GM18526 (cell line): ENCODE results near the gene PDLIM4.

ENCODE experiments used
- POLR2A ChIP-seq: IDR thresholded peaks from 3 replicates; pipeline ENCODE4 v1.6.1; 2011; ENCODE audit not compliant: insufficient read length; ENCODE audit errors: extremely low read depth

The PDLIM4 gene

GRCh38 chr5:132277971-132278853 lies 20.7 kb downstream of the PDLIM4 start:
- no peak for TF ChIP-seq POLR2A

DNA sequence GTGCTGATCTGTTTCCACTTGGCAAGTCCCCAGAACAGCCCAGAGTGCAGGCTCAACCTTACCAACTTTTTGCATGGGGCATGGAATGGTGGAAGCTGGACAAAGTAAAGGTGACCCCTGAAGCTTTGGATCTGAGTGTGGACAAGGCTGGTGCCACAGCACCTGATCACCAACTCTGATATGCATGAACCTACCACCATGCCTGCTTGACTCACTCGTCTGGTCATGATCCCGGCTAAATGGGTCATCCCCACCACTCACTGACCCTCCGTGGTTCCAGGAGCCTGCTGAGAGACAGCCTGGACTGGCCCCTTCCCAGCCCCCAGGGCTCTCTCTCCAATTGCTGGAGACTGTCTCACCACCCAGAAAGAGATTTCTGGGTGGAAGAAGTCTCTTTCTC lies 22.3 kb downstream of the PDLIM4 start:
- no peak for TF ChIP-seq POLR2A

- no peak for TF ChIP-seq POLR2A
Observed at GRCh38 chr5:132280371-132281240, 23.1 kb downstream of the PDLIM4 start.

DNA sequence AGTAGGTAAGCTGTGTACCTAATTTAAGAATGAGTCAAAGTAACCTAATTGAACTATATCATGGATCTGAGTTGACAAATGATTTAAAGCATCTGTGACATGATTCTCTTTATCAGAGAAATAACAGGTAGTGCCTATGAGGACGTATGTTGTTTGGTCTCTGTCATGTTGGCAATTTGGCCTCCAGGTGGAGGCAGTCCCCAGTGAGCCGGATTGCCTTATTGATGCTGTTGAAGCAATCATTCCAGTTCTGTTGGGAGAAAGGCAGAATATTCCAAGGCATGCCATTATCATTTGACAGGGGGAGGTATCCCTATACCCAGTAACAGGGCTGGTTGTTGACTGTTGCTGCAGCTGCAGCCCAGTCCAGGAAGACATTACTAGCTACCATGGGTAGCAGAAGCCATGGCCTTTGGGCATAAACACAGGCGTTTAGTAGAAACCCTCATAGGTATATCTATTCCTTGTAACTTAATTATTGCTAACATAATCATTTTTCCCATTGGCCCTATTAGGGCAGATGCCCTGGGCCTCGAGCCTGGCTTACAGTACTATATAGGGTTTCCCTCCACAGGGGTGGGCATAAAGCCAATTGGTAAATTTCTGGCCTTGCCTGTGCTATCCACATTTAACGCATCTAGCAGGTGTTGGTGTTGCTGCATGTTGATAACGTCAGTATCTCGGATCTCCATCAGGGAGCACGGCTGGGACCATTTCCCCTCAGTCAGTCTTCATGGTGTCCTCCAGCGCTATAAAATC lies 24.5 kb downstream of the PDLIM4 start:
- TF ChIP-seq POLR2A: no peak

GRCh38 chr5:132283423-132284043 lies 26.0 kb downstream of the PDLIM4 start:
- no peak for TF ChIP-seq POLR2A

GRCh38 chr5:132289097-132289496 lies 31.6 kb downstream of the PDLIM4 start:
- TF ChIP-seq POLR2A: no peak

DNA sequence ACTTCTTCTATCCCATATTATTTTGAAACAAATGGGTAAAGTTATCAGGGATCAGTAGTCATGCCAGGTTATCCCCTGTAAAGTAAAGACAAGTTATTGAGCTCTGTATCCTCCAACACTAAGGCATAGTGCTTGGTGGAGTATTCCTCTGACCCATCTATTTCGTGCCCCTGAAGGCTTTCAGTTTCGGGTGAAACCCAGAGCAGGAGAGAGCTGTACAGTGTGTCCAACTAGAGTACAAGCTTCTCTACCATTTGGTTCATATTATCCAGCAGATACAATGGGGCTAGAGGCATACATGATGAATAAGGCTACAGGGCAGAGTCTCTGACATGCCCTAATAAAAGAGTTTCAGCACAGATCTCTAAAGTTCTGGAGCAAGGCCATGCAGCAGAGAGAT lies 33.5 kb downstream of the PDLIM4 start:
- TF ChIP-seq POLR2A: no peak

GRCh38 chr5:132293066-132293991 lies 35.8 kb downstream of the PDLIM4 start:
- TF ChIP-seq POLR2A: peak; percentile 24

DNA sequence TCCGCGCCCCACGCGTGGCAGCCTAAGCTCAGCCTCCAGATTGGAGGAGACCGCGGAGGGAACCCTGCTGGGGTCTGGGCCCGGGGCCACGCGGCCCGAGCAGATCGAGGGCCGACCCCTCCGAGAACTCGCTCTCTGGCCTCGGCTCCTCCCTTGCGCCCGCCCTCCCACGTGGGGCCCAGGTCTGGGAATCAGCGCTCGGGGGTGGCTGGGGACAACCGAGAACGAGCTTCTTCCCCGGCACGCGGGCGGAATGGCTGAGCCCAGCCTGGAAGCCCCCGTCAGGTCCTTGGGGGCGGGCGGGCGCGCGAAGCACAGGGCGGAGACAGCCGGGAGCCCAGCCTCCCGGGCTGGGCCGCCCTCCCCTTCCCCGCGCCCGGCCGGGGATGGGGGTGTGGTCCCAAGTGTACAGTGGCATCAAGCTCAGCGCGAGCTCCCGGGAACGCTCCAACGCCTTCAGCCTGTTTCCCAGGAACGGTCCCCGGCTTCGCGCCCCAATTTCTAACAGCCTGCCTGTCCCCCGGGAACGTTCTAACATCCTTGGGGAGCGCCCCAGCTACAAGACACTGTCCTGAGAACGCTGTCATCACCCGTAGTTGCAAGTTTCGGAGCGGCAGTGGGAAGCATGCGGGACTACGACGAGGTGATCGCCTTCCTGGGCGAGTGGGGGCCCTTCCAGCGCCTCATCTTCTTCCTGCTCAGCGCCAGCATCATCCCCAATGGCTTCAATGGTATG lies 36.7 kb downstream of the PDLIM4 start, which contains the start of gene SLC22A4:
SLC22A4 (plus strand) TSS at position 403 of the 736 bp plus-strand sequence; CDS start at position 626, 223 bp downstream.
- peak; percentile 30 for TF ChIP-seq POLR2A

GRCh38 chr5:132294728-132295504 lies 37.4 kb downstream of the PDLIM4 start:
- no peak for TF ChIP-seq POLR2A

- no peak for TF ChIP-seq POLR2A
Observed at GRCh38 chr5:132295505-132296411, 38.3 kb downstream of the PDLIM4 start.
